GM18870 (cell line): Measurements from ENCODE around the gene TRIM7.
"Not testable (repeated sequence)": the region's sequence is repeated elsewhere in the genome, so short reads cannot be mapped to it uniquely, and the experiment has no call there.

Experiments used
- ATAC-seq: cut with Tn5 transposase; IDR thresholded peaks from one replicate; pipeline ENCODE4 v1.9.1; 2021; ENCODE audit warnings: moderate library complexity; ENCODE audit not compliant: unreplicated experiment

Gene TRIM7

GRCh38 chr5:181156758-181157157 is 48.2 kb downstream of the TRIM7 start:
- no peak for ATAC-seq

- no peak for ATAC-seq
Measured at GRCh38 chr5:181153814-181154213, 51.2 kb downstream of the TRIM7 start.

- ATAC-seq: no peak
Measured at GRCh38 chr5:181152406-181152805, 52.6 kb downstream of the TRIM7 start.

GRCh38 chr5:181151146-181151545 is 53.9 kb downstream of the TRIM7 start:
- no peak for ATAC-seq

GRCh38 chr5:181149806-181150733 is 54.9 kb downstream of the TRIM7 start:
- ATAC-seq: no peak

GRCh38 chr5:181149355-181149754 is 55.6 kb downstream of the TRIM7 start:
- ATAC-seq: no peak

GRCh38 chr5:181146927-181147636 is 57.9 kb downstream of the TRIM7 start, which contains the start of gene OR2V2:
Gene OR2V2, plus strand, starts transcription at chr5:181147586. Its CDS starts 7,357 bp downstream, at chr5:181154943.
- not testable (repeated sequence) for ATAC-seq

GRCh38 chr5:181145133-181145532 is 59.9 kb downstream of the TRIM7 start:
- ATAC-seq: no peak
